Activated T-cell treated with anti-CD3 and anti-CD28 coated beads, Interleukin-2, amount 50 U/mL, for 48 hours (primary cell): ENCODE data around the gene DHRS11.

ENCODE experiments used
- DNase-seq, 2 experiments: peaks; one replicate each; pipeline ENCODE4 v3.0.0-alpha.2; 2020

DHRS11 gene

DNA sequence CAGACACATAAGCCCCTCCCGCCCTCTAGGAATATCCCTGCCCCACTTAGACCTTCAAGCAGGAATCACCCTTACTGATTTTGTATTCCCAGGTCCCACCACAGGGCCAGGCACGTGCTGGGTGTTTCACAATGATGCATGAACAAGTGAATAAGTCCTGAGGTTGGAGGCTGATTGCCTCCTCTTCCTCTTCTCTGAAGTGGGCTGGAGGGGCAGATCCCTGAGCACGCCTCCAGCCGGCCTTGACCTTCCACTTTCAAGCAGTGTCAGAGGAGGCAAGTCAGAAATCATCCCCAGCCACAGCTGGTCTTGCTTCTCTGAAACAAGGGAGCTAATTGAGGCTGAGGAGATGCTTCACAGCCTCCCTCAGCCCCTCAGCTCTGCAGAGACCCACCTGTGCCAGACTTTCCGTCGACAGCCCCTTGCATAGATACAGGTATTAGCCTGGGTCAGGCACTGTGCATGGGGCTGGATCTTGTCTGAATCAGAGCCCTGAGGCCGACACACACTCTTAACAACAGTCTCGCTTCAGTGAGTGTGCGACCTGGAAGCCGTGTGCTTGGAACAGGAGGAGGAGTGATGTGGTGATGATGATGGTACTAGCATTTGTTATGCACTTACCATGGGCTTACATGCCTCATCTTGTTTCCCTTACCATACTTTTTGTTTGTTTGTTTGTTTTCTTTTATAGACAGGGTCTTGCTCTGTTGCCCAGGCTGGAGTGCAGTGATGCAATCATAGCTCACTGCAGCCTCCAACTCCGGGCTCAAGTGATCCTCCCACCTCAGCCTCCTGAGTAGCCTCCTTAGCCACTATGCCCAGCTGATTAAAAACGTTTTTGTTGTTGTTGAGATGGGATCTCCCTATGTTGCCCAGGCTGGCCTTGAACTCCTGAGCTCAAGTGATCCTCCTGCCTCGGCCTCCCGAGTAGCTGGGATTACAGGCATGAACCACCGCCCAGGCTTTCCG lies 24.7 kb downstream of the DHRS11 start:
- no peak for DNase-seq

DNA sequence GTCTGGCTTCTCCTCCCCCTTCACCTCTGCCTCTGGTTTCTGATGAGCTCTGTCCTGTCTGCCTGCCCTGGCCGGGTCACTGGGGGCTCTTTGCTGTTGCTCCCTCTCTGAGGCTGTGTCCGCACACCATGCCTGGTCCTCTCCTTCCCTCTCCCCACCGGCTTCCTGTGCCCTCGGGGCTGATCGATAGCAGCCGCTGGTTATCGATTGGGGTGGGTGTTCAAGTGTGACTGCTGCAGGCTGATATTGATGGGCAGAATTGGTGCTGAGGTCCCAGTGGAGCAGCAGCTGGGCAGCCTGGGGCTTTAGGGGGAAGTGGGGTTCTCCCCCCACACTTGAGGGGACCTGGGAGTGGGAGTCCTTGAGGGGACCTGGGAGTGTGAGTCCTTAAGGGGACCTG lies 26.1 kb downstream of the DHRS11 start:
- no peak for DNase-seq

DNA sequence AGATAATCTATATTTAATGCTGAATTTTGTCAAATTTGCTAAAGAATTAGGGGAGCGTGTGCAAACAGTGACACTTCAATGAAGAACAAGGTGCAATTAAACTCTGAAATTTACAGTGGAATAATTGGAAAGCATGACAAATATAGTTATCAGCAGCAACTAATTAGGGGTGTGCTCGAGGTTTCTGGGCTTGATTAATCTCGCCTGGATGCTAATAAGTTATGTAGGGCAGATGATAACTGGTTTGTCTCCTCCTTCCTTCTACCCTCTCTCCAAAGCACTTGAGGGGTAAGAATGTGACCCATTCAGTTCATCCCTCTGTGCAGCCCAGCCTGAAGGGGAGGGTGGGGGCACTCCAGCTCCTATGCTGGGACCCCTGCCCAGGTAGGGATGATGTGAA lies 31.6 kb downstream of the DHRS11 start:
- no peak for DNase-seq

DNA sequence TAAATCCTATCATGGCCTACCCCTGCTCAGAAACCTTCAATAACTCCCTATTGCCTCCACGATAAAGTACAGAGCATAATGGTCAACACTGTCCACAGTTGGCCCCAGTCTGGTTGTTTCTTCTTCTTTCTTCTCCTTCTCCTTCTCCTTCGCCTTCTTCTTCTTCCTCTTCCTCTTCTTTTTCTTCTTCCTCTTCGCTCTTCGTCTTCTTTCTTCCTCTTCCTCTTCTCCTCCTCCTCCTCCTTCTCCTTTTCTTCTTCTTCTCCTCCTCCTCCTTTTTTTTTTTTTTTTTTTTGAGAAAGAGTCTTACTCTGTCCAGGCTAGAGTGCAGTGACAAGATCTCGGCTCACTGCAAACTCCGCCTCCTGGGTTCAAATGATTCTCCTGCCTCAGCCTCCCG lies 33.5 kb downstream of the DHRS11 start:
- no peak for DNase-seq

DNA sequence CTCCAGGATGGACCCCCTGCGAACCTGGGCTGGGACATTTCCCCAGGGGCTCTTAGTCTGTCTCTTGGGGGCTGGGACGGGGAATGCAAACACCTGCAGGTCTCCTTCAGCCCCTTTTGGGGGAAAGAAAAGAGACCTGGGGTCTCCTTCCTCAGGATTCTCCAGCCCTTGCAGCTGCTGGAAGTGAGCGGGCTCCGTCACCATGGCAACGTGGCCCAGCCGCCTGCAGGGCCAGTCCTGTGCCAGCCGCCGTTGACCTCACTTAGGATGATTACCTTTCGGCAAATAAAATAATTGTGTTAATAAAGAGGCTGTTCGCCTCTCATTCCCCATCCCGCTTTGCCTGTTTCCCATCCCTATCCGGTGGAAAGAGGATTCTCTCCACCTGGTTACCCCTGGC lies 35.4 kb downstream of the DHRS11 start:
- no peak for DNase-seq

DNA sequence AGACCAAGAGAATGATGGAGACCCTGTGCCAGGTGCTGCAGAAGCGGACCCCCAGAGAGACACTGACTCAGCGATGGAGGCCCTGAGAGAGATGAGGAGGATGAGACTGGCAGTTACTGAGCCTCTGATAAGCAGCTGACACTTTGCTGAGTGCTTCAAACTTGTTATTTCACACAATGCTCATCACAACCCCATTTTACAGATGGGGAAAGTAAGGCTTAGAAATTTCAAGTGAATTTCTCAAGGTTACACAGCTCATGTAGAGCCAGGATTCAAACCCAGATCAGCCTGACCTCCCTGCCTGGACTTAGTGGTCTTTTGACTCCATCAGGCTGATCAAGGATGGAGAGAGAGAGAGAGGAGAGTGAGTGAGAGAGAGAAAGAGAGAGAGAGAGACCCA lies 36.9 kb downstream of the DHRS11 start:
- no peak for DNase-seq

DNA sequence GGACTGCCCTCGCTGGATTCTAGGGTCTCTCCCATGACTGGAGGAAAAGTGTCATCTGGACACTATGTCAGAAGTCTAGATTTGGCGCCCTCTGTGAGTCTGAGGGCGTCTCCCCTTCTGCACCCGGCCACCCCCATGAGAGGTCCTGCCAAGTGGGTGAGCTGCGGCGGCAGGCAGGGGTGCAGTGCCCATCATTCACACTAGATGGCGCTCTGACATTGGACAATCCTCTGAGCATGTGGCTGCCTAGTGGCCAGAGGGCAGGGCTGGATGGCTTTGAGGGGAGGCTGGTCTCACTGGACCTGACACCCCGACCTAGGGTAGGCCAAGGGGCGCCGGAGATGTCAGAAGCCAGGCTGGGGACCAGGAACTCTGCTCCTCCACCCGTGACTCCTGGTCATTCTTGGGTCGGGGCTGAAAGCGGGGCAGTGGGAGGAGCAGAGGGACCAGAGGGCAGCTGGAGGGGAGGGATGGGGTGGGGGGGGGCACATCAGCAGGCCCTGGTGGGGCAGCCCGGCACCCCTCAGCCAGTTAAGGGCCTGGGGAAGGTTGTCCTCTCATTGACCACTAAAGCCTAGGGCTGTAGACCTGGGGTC lies 37.7 kb downstream of the DHRS11 start:
- DNase-seq, result peak; percentile 89

DNA sequence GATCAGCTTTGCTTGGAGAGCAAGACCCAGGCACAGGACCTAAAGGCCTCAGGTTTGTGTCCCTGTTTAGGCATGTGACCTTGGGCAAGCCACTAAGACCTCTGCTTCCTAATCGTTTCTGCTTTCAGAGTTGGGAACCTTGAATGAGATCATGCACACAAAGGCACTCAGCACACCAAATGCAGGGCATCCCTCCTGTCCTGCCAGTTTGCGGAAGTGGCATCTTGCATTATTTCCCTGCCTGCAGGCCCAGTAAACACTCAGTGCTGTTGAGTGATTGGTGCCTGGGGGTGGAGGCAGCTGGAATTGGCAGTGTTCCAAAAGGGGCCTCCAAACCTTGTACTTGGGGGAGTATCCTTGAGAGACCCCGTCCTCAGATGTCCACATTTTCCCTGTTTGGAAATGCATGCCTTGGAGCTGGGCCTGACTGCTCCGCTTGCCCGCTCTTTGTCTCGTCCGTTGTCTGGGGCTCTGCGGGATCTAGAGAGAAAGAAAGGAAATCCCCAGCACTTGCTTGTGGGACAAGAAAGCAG lies 38.4 kb downstream of the DHRS11 start:
- no peak for DNase-seq

DNA sequence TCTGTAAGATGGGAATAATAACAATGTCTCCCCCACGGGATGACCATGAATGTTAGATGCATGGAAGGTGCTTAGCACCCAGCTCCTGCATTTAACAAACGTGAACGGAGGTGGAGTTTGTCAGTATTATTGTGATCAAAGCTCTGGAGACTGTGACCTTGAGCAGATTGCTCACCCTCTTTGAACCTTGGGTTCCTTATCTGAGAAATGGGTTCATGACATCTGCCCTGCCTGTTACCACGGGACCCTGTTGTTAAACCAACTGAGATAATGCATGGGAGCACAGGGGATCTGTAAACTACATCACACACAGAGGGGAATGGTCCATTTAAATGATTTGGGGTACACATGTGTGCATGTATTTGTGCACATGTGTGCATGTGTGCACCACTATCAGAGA lies 39.3 kb downstream of the DHRS11 start:
- no peak for DNase-seq

DNA sequence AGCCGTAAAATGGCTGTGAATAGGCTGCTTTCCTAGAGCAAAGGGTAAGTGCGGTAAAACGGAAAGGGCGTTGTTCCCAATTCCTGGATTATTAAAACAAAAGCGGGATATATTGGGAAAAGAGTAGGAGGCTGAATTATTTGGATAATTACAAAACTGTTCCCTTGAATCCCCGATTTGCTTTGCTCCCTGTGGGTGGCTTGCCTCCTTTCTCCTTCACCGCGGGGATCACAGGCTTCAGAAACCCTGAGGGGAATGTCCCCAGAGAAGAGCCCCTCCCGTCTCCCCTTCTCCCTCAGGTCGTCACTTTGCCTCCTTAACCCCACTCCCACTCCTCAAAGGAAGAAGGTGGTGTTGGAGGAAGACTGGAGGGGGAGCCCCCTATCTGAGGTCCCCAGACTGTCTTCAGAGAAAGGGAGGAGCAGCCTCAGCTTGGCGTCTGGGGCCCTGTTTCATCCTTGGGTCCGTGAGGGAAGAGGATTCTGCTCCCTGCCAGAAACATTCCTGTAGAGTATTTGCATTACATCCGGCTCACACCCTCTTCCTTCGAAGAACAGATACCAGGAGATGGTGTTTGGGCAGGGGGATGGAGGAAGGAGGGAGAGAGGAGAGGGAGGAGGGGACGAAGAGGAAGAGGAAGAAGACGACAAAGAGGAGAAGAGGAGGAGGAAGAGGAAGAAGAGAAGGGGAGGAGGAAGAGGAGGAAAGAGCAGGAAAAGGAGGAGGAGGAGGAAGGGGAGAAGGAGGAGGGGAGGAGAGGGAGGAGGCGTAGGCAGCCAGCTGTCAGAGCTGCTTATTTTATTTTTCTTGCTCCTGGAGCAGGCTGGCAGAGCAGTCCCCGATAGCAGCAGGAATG lies 41.5 kb downstream of the DHRS11 start:
- DNase-seq, result no peak

DNA sequence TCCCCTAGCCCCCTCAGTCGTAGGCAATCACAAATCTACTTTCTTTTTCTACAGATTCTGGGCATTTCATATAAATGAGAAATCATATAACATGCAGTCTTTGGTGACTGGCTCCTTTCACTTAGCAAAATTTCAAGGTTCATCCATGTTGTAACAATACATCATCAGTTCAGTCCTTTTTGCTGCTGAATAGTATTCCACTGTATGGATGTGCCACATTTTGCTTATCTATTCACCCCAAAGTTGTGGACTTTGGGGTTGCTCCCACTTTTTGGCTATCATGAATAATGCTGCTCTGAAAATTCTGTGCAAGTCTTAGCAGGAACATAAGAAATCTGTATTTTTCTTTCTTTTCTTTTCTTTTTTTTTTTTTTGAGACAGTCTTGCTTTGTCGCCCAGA lies 48.7 kb downstream of the DHRS11 start:
- no peak for DNase-seq

DNA sequence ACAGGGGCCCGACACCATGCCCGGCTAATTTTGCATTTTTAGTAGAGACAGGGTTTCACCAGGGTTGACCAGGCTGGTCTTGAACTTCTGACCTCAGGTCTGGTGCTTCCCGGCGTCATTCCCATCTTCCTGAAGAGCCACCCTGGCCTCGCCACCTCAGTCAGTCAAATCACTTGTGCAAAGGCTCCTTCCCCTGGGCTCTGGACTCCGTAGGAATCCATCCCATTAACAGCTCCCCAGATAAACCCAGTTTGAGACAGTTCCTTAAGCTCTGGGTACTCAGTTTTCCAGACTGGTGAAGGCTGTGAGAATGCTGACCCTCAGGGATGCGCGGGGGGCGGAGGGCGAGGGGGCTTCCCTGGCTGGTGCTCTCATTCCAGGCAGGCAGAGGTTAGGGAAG lies 49.2 kb downstream of the DHRS11 start:
- no peak for DNase-seq

DNA sequence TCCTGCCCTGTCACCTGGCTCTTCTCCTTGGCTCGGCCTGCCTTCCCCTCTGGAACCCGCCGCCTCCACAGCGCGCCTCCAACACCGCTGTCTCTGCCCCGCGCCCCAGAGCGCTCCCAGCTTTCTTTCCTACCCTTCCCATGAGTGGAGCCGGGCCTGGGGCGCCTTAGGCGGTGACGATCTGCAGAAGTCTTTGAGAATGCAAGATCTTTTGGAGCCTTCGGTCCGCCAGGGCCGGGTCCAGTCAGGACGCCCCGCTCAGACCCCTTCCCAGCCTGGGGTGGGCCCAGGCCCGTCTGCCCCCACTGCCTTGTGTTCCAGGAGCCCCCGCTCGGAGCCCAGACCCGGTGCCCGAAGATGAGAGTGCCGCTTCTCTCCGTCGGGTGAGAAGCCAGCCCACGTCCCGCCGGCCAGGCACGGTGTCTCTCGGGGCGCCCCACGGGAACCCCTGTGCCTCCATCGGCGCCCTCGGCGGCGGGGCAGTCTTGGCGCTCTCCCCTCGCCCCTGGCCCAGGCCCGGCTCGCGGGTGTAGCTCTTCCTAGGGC lies 49.7 kb downstream of the DHRS11 start:
- peak in 1 of 2 experiments; percentile 25 for DNase-seq

DNA sequence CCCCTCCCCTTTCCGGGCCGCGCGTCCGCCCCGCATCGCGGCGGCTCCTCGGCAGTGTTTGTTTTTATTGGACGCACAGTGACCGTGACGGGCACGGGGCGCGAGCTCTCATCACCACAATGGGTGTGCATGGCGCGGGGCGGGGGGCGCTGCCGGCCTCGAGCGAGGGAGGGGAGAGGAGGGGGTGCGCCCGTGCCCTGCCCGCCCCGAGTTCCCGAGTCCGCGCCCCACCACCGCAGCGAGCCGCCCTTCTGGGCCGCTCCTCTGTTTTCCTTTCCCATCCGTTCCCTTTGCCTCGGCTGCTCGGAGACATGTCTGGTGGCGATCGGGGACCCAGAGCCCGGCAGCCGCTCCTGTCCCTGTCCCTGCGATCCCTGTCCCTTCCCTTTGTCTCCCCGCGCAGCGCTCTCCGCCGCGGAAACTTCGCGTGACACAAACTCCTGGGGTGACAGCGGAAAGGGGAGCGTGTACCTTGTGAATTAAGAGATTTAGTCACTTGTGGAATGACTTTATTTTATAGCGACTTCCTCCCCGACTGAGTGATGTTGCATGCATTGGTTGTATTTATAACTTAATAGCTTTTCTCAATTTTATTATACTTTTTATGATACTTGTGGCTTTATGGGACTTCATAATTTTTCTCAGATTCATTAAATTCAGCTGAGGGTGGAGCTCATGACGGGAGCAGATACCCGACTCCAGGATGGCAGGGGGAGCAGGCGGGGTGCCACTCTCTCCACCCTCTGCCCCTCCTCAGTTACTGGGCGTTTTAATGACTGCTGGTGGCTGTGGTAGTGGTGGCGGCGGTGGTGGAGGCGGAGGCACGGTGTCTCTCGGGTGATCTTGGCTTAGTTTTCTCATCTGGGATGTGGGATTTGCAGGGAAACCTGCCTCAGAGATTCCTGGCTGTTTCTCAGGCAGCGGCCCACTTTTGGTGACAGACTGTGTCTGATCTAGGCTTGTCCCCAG lies 50.5 kb downstream of the DHRS11 start:
- DNase-seq, result peak; percentile 31 to 35

DNA sequence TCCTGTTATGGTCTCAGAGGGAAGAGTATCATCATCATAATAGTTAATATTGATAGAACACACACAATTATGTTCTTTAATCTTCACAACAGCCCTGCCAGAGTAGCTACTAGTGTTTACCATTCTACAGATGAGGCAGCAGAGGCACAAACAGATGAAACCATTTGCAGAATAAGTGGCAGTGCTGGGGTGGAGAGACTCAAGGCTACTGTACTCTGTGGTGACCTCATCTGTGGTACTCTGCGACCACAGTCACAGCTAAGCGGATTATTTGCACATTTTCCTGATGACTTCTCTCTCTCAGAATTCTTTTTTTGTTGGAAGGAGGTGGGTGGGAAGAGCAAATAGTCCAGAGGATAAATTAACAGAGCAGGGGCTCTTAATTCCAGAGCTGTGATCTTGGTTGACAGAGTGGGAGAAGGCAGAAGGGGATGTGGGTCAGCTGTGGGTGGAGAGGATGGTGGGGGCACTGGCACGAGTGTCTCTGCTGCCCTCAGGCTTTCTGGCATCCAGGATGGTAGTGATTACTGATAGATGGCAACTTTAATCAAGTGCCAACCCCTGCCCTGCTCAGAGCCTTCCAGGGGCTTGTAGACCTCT lies 51.5 kb downstream of the DHRS11 start:
- no peak for DNase-seq

DNA sequence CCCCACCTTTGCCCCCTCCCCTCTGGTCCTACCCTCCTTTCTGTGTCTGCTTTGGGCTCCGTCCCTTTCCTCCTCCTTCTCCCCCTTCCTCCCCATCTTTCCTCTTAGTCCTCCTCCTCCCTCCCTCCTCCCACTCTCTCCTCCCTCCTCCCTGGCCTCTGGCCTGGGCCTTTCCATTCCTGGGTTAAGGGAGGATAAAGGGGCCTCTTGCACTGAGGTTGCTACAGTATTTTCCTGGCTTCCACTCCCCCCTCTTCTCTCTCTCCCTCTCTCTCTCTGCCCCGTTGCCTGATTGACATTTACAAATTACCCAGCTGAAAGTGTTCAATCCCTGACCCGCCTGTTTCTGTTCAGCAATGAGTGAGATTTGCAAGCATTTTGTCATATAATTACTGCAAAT lies 53.7 kb downstream of the DHRS11 start:
- no peak for DNase-seq

DNA sequence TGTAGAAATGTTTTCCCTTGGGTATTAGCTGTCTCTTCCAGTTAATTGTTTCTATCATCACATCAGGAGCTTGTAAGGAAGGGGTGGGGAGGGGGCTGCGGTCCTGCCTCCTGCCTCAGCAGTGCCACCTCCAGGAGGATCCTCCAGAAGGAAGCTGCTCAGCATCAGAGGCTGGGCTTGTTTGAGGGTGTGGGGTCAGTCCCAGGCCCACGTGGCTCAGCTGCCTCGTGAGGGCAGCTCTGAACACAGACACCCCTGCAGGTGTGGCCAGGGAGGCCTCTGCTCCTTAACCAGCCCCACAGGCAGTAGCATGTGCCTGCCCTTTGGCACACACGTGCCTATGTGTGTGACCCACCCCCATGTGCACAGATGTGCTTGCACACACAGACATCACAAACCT lies 56.0 kb downstream of the DHRS11 start:
- no peak for DNase-seq

DNA sequence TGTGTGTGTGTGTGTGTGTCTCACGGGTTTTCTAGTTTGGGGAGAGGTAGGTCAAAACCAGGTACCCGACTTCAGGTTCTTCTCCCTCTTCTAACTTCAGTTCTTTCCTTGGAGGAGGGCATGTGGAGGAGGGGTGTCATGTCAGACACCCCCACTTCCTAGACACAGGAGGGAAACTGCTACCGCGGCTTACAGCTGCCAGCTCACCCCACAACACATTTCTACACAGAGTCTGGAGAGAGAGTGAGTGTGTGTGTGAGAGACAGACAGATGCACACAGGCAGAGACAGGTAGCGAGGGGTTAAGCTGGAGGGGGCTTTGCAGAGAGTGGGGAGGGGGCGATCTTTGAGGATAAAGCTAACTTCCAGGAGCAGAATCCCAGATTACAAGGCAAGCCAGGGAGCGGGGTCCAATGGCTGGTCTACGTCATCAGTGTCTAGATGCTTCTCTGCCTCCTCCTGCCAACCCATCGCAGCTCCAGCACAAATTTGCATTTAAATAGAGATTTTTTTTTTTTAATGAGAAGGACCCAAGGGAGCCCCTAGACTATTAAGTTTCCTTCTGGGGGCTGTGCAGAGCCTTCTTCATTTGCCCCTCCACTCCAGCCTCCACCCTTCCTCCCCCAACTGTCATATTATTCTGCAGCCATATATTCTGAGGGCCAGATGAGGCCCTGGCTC lies 58.6 kb downstream of the DHRS11 start:
- no peak for DNase-seq
